HK-2 (cell line): ENCODE measurements around the gene ZNF423.

Source experiments
- DNase-seq: peaks from one replicate; pipeline ENCODE4 v3.0.0-alpha.2; 2018; ENCODE audit not compliant: unreplicated experiment

The ZNF423 gene

GRCh38 chr16:49664221-49665215 is 191.4 kb downstream of the ZNF423 start:
- no peak for DNase-seq

- no peak for DNase-seq
These were observed 192.5 kb downstream of the ZNF423 start for GRCh38 chr16:49663081-49664065.

DNA sequence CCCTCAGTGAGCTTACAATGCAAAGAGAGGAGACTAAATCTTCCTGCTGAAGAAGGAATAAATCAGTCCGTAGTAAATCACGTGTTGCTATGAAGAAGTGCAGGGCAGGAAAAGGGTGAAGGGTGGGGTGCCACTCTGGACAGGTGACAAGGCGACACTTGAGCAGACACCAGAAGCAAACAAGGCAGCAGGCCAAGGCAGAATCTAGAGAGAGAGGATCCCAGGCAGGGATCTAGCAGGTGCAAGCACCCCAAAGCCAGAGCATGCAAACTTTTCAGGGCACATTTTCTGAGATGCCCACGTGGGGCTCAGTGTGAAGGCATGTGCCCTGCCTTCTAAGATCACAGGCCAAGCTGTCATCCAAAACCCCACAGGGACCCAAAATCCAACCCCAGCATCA is 193.3 kb downstream of the ZNF423 start:
- DNase-seq, result no peak

DNA sequence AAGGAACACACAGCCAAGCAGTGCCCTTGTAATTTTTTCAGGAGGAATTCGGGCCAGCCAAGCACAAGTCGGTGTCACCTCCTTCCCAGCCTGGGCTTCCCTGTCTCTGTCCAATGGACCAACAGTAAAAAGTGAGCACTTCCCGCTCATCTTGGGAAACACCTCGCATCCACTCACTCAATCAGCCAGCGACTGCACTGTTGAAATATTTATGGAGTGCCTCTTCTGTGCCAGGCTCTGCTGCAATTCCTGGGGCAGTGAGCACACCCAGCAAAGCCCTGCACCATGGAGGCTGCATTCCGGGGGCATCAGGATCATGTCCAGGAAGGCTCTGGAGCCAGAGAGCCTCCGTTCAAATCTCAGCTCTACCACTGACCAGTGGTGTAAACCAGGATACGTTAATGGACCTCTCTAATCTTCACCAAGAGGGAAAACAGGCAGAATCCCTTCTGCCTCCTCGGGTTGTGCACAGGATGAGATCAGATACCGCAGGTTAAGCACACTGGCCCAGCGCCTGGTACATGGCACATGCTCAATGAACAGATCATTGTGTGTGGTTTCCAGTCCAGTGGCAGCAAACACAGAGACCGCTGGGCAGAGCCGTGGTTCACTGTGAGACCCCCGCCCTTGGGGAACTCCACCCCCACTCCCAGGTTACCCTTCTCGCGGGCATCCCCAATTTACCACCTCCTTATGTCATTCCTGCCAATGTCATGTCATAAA is 194.3 kb downstream of the ZNF423 start:
- no peak for DNase-seq

- no peak for DNase-seq
These were observed 195.3 kb downstream of the ZNF423 start for GRCh38 chr16:49660626-49661025.

GRCh38 chr16:49659356-49659755 is 196.6 kb downstream of the ZNF423 start:
- no peak for DNase-seq

DNA sequence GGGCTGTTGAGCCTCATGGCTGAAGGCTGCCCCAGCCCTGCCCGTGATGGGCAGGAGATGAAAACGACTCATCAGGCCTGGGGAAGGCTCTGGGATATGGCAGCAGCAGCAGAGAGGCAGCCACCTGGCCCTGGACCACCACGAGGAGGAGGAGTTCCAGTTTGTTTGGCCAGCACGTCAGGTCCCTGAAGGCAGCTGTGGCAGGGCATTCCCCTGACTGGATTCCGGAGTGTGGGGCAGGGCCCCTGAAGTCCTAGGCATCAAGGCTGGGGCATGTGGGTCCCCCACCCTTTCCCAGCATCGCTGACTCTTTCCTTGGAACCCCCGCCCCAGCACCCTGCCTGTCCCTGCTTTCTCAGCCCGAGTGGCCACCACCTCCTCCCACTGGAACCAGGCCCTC is 197.4 kb downstream of the ZNF423 start:
- no peak for DNase-seq

GRCh38 chr16:49657736-49658465 is 198.0 kb downstream of the ZNF423 start:
- DNase-seq, result no peak

GRCh38 chr16:49654425-49654824 is 201.5 kb downstream of the ZNF423 start:
- DNase-seq, result no peak

GRCh38 chr16:49653577-49653976 is 202.3 kb downstream of the ZNF423 start:
- no peak for DNase-seq

- DNase-seq, result no peak
These were observed 202.7 kb downstream of the ZNF423 start for GRCh38 chr16:49653173-49653570.

DNA sequence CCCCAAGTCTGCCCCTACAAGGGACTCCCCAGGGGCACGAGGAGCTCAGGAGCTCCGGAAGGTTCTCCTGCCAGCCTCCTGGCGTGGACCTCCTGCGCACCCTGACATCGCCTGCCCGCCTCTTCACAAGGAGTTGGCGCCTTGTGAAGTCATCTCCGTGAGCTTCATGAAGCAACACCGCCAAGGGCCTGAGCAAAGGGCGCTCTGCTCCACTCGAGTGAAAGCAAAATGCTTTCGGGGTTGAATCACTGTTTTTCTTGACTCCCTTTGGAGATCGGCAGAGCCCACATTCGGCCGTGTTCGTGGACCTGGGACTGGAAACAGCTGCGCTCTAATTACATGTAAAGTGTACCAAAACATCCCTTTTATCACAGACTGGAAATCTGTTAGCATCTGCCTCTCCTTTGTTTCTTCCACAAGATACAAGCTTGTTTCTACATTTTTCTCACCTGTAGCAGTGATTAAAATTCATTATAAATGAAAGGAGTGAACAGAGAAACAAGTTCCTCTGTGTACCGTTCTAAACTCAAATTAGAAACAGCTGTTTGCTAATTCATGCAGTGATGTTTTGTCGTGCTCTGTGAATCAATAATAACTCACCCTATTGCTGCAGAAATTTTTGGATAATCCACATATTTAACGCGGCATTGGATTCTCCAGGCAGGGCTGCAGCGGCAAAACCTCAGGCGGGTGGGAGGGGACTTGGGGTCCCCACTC is 203.3 kb downstream of the ZNF423 start:
- no peak for DNase-seq

GRCh38 chr16:49651996-49652395 is 203.9 kb downstream of the ZNF423 start:
- no peak for DNase-seq

DNA sequence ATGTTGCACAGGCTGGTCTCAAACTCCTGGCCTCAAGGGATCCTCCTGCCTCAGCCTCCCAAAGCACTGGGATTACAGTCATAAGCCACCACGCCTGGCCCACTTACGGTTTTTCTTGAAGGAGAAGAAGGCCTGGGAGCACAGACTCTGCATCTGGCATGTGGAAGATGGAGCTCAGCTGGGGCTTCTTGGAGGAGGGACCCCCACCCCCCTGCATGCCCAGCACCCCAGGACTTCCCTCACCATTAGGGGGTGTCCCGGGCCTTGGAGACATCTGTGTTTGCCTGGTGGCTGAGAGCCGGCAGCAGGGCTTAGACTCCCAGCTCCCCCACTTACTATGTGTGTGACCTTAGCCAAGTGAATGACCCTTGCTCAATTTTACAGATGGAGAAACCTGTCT is 204.7 kb downstream of the ZNF423 start:
- DNase-seq, result no peak

GRCh38 chr16:49650603-49651002 is 205.3 kb downstream of the ZNF423 start:
- no peak for DNase-seq

DNA sequence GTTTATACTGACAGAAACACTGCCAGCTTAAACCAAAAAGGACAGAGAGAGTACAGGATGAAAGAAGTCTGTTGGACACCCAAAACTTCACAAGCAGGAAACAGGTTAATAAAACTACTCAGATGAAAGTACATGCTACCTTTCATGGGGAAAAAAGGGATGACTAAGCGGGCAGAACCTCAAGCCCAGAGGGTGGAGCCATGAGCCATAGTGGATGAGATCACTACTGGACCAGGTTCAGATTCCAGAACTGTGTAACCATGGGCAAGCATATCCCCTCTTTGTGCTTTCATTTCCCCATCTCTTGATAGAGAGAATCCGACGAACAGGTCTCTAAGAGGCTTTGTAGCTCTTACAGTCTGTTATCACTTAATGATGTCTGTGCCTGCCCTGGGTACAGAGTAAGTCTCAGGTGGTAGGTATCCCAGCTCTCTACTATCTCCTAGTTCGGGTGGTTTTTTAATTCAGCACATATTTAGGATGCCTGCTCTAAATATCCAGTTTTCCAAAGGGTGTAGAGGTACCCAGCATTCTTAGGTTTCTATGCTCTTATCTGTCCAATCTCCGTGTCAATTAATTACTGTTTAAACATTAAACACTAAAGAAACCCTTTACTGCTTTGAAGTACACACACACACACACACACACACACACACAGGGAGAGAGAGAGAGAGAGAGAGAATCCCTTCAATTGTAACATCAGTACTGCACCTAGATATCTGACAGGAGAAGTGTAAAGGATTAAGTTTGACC is 206.7 kb downstream of the ZNF423 start:
- DNase-seq, result no peak

- no peak for DNase-seq
These were observed 208.2 kb downstream of the ZNF423 start for GRCh38 chr16:49647673-49648072.

GRCh38 chr16:49645263-49645662 is 210.6 kb downstream of the ZNF423 start:
- no peak for DNase-seq

- no peak for DNase-seq
These were observed 211.8 kb downstream of the ZNF423 start for GRCh38 chr16:49644145-49644463.
